Putamen (tissue), 1 donor: ENCODE results near the gene INO80.
A peak's percentile ranks its signal among the peaks of the same experiment; 100 is the strongest.

Experiments used
- DNase-seq: peaks from one replicate; pipeline ENCODE4 v3.0.0-alpha.2; 2016; ENCODE audit warnings: low spot score

Gene INO80

DNA sequence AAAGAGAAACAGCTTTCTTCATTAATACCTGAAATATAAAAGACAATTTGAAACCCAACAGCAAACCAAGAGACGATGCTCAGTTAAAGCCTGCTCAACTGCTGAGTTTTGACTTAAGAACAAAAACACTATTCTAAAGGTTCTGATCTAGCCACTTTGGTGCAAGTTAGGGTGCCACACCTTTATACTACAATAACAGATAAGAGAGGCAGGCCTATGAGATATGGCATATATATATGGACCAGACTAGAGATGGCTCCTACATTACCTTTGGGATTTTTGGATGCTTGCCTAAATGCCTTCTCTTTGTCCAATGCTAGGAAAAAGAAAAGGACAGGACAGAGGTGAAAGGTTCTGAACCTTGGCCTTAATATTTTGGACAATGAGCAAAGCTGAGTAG is 68.6 kb downstream of the INO80 start:
- no peak for DNase-seq

GRCh38 chr15:41043276-41043951 is 72.7 kb downstream of the INO80 start:
- DNase-seq = no peak

- DNase-seq = no peak
Measured at GRCh38 chr15:41042851-41043250, 73.2 kb downstream of the INO80 start.

- no peak for DNase-seq
Measured at GRCh38 chr15:41039121-41039520, 77.0 kb downstream of the INO80 start.

GRCh38 chr15:41032079-41032328 is 84.1 kb downstream of the INO80 start:
- no peak for DNase-seq

GRCh38 chr15:41031232-41032078 is 84.6 kb downstream of the INO80 start:
- DNase-seq = no peak

- no peak for DNase-seq
Measured at GRCh38 chr15:41028853-41029252, 87.2 kb downstream of the INO80 start.

- no peak for DNase-seq
Measured at GRCh38 chr15:41025393-41025792, 90.7 kb downstream of the INO80 start.

DNA sequence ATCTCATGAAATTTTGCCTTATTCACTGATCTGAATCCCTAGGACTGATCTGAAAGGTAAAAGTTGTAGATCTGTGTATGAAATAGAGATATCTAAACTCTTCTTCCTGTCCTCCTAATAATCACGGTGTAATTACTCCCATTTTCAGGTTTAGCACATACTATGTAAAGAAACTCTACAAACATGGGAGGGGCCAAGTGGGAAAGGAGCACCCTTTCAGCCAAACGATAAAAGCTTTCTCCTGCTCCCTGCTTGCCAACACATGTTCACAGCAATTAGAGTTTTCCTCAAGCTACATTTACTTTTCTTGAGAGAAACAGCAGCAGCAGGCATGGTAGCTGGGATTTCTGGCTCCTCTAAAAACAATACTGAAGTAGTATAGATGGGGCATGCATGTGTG is 91.2 kb downstream of the INO80 start:
- DNase-seq = no peak

- no peak for DNase-seq
Measured at GRCh38 chr15:41024131-41024530, 91.9 kb downstream of the INO80 start.

GRCh38 chr15:41022487-41023090 is 93.5 kb downstream of the INO80 start:
- no peak for DNase-seq

GRCh38 chr15:41020829-41021228 is 95.3 kb downstream of the INO80 start:
- no peak for DNase-seq

DNA sequence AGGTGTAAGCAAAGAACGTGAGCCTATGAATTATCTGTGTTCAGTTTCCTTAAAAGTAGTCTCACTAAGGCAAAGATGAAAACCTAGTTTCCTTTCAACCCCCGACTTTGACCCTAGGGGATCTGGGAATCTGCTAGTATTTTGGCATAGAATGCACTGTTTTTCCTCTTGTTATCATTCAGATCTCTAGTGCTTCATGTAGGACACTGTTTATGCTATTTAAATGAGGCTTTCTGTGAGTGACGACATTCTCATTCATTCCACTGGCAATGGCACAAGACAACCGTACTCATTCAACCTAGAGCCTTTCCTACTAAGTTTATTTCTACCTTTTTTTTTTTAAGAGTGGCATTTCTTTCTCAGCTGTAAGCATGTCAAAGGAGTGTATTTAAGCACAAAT is 95.8 kb downstream of the INO80 start:
- DNase-seq = no peak

DNA sequence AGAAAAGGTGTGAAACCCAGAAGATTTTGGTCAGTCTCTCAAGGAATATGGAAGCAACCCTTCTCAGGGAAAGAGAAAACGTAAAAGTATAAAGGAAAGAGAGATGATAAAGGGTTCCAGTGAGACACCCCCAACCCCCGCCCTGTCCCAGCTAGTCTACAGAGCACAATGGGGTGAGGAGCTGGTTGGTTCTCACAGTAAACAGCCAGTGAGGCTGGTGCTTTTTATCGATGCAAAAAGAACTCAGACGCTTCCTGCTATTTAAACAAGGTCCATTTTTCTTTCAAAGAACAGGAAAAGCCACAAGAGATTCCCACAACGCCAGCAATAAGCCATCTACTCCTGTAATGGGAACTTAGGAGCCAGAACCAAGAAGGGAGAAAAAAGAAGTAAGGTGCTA is 96.9 kb downstream of the INO80 start:
- no peak for DNase-seq

- no peak for DNase-seq
Measured at GRCh38 chr15:41018534-41018933, 97.5 kb downstream of the INO80 start.

DNA sequence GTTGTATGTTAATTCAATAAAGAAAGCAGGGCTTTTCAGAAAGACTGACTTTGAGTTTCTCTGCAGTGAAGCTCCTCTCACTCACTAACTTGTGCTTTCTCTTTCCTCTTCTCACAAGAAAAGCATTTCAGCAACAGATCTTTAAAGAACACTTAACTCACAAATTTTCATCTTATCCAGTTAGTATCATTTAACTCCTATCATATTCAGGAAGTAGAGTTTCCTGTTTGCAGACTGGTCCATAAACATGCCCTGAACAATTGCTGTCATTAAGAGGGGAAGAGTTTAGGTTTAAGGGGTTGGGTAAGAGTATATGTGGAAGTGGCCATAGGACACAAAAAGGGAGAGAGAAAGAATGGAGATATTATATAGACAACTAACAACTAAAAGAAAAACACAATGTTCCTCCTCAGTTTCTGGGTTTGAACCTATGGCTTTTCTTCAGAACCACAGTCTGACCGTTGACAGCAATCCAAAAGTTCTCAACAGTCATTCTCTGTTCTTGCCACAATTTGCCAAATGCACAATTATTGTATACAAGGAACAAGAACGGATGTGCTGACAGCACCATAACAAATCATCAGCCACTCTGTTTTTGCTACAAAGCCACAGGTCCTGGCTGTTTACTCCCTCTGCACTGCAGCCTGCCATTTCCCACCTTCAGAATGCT is 98.9 kb downstream of the INO80 start:
- no peak for DNase-seq

DNA sequence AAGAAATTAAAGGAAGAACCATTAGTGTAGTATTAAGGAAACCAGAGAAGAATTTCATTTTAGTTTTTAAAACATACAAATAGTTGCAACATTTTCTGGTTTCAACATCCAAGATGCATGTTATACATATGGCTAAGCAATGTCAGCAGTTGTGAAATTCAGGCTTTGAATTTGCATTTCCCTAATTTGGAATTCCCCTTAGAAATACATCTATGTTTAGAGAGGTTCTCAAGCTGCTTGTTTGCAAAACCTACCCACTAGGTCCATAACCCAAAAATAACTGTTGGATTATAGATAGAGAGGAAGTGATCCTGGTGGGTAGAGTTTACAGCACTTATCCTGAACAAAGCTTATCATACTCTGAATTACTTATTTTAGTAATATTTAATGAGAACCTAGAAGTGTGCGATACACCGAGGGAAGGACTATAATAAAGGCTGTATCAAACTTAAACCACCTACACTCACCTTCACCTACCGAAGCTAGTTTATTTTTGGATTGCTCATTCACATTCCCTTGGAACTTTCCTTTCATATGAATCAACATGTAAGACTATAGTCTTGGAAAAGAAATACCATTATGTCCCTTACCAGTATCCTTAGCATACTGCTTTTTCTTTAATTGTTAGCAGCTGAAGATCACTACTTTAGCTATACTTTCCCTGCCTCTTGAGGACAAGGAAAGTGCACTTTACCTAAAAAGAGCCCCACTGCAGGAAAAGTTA is 102.2 kb downstream of the INO80 start:
- peak; percentile 45 for DNase-seq

- no peak for DNase-seq
Measured at GRCh38 chr15:41011055-41011815, 104.8 kb downstream of the INO80 start.

DNA sequence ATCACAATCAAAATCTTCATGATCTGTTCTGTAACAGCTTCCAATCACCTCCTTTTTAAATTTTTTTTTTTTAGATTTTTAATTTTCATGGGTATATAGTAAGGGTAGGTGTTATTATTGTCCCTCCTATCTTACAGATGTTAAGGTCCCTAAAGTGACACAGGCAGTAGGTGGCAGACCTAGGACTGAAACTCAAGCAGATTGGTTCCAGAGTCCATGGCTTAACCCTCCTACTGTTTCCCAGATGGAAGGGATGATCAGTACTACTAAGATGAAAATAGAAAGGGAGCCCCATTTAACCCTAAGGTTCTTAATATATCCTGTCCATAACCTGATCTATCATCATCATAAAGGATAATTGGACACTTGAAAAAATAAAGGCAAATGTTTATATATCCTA is 105.7 kb downstream of the INO80 start:
- no peak for DNase-seq

- no peak for DNase-seq
Measured at GRCh38 chr15:41006479-41006878, 109.6 kb downstream of the INO80 start.

GRCh38 chr15:41004490-41004889 is 111.6 kb downstream of the INO80 start:
- no peak for DNase-seq
